Muscle of leg (tissue), 11 donors: ENCODE measurements around the gene LRRC73. TPM values are rescaled to one million over a fixed set of nuclear protein-coding genes. Genes with fewer than 3 reads are reported as not detected.
A peak's percentile ranks its signal among the peaks of the same experiment; 100 is the strongest.

Source experiments
- DNase-seq: peaks from one replicate; pipeline ENCODE4 v3.0.0; 2013
- H3K27ac ChIP-seq: one replicate; pipeline ENCODE4 v1.5.1; 2013; ENCODE audit warnings: mild to moderate bottlenecking, low read length, control low read depth
- H3K27me3 ChIP-seq: one replicate; pipeline ENCODE4 v1.6.1; 2013; ENCODE audit warnings: low read length; ENCODE audit not compliant: control insufficient read depth, insufficient read depth
- H3K36me3 ChIP-seq: one replicate; pipeline ENCODE4 v1.6.1; 2013; ENCODE audit warnings: low read length; ENCODE audit not compliant: control insufficient read depth, insufficient read depth
- H3K4me1 ChIP-seq: one replicate; pipeline ENCODE4 v1.6.1; 2013; ENCODE audit warnings: low read length; ENCODE audit not compliant: control insufficient read depth, insufficient read depth
- H3K4me3 ChIP-seq: one replicate; pipeline ENCODE4 v1.5.1; 2013; ENCODE audit warnings: low read length, control low read depth
- H3K9me3 ChIP-seq: replicated peaks from 2 replicates; pipeline ENCODE4 v1.6.1; 2013; ENCODE audit warnings: low read depth, low read length; ENCODE audit not compliant: control insufficient read depth
- WGBS: methylation state at CpG from one replicate; pipeline ENCODE4 v1.1.5; 2013; ENCODE audit warnings: missing lambda C conversion rate; ENCODE audit not compliant: insufficient coverage; 5-methylcytosine and 5-hydroxymethylcytosine counted together
- polyA plus RNA-seq, 8 donors: library from polyadenylated mRNA; unstranded; fragments of 120-200 nt; gene quantifications; one replicate each; pipeline versions ENCODE4 v1.2.1 to v1.2.3, GENCODE V29; 2013; ENCODE audit warnings: inconsistent platforms in 1 of 8, low replicate concordance in 1 of 8; ENCODE audit not compliant: insufficient read length in 8 of 8, insufficient read depth in 1 of 8
- total RNA-seq: library from RNA; stranded (reverse); fragments of 120-200 nt; gene quantifications from one replicate; pipeline ENCODE4 v1.2.4, GENCODE V29; 2013

LRRC73 gene
- total and polyA plus RNA-seq, 9 donors, result 0.11 to 0.27 (median 0.16) TPM

- H3K9me3 ChIP-seq, result no peaks in the 10 kb centered on the region
- H3K4me1 ChIP-seq, result peaks cover 70% of the 10 kb centered on the region
- 100% methylated on average over 2 of the region's 6 CpGs for WGBS
- no peaks in the 10 kb centered on the region for H3K27me3 ChIP-seq
- DNase-seq, result no peak
- peaks cover 13% of the 10 kb centered on the region for H3K36me3 ChIP-seq
- H3K27ac ChIP-seq, result no peak overlapping the region
- H3K4me3 ChIP-seq, result no peak overlapping the region
Measured at GRCh38 chr6:43494321-43494720, 15.8 kb downstream of the LRRC73 start.

- no peaks in the 10 kb centered on the region for H3K27me3 ChIP-seq
- H3K36me3 ChIP-seq, result peaks cover 10% of the 10 kb centered on the region
- no peak overlapping the region for H3K4me3 ChIP-seq
- 95% methylated on average over 3 of the region's 7 CpGs for WGBS
- no peak for DNase-seq
- H3K9me3 ChIP-seq, result no peaks in the 10 kb centered on the region
- H3K4me1 ChIP-seq, result peaks cover 65% of the 10 kb centered on the region
- H3K27ac ChIP-seq, result no peak overlapping the region
Measured at GRCh38 chr6:43493833-43494232, 16.3 kb downstream of the LRRC73 start.

GRCh38 chr6:43493230-43493629 lies 16.9 kb downstream of the LRRC73 start:
- peak overlapping the region; percentile 31 for H3K27ac ChIP-seq

GRCh38 chr6:43492673-43493072 lies 17.5 kb downstream of the LRRC73 start:
- H3K27me3 ChIP-seq, result no peaks in the 10 kb centered on the region
- no peaks in the 10 kb centered on the region for H3K9me3 ChIP-seq
- peak overlapping the region; percentile 45 for H3K27ac ChIP-seq
- H3K36me3 ChIP-seq, result peaks cover 7% of the 10 kb centered on the region
- H3K4me1 ChIP-seq, result peaks cover 59% of the 10 kb centered on the region
- DNase-seq, result peak; percentile 44
- no peak overlapping the region for H3K4me3 ChIP-seq
- 73% methylated on average over 2 of the region's 3 CpGs for WGBS

More at GRCh38 chr6:43493230-43493629, 16.9 kb downstream of the LRRC73 start:
- H3K27me3 ChIP-seq, result no peaks in the 10 kb centered on the region
- H3K4me3 ChIP-seq, result no peak overlapping the region
- WGBS, result 50% methylated on average over 2 of the region's 2 CpGs
- H3K9me3 ChIP-seq, result no peaks in the 10 kb centered on the region
- peaks cover 62% of the 10 kb centered on the region for H3K4me1 ChIP-seq
- no peak for DNase-seq
- H3K36me3 ChIP-seq, result peaks cover 9% of the 10 kb centered on the region

- Histone ChIP-seq H3K36me3 (peaks cover 9% of the 10 kb centered on the region), H3K4me1 (peaks cover 53% of the 10 kb centered on the region), H3K9me3 (no peaks in the 10 kb centered on the region), H3K4me3 (no peak overlapping the region), H3K27ac (peak overlapping the region; percentile 75), H3K27me3 (no peaks in the 10 kb centered on the region)
- peak; percentile 83 for DNase-seq
- WGBS, result 46% methylated on average over 6 of the region's 10 CpGs
Measured at GRCh38 chr6:43491750-43492661, 18.1 kb downstream of the LRRC73 start.

- Histone ChIP-seq H3K4me3 (no peak overlapping the region), H3K27ac (peak overlapping the region; percentile 83), H3K36me3 (peaks cover 14% of the 10 kb centered on the region), H3K27me3 (no peaks in the 10 kb centered on the region), H3K4me1 (peaks cover 38% of the 10 kb centered on the region), H3K9me3 (no peaks in the 10 kb centered on the region)
- no CpG with 5 or more reads among the region's 6 CpGs for whole genome bisulfite sequencing
- DNase-seq, result peak; percentile 21
Measured at GRCh38 chr6:43490523-43490939, 19.6 kb downstream of the LRRC73 start.

- WGBS, result 59% methylated on average over 6 of the region's 12 CpGs
- no peaks in the 10 kb centered on the region for H3K27me3 ChIP-seq
- peak overlapping the region; percentile 83 for H3K27ac ChIP-seq
- peak; percentile 79 for DNase-seq
- H3K4me1 ChIP-seq, result peaks cover 28% of the 10 kb centered on the region
- H3K4me3 ChIP-seq, result no peak overlapping the region
- no peaks in the 10 kb centered on the region for H3K9me3 ChIP-seq
- peaks cover 14% of the 10 kb centered on the region for H3K36me3 ChIP-seq
Measured at GRCh38 chr6:43489277-43490072, 20.7 kb downstream of the LRRC73 start.

- no peaks in the 10 kb centered on the region for H3K9me3 ChIP-seq
- no peak for DNase-seq
- H3K27ac ChIP-seq, result peak overlapping the region; percentile 81
- H3K4me3 ChIP-seq, result no peak overlapping the region
- H3K27me3 ChIP-seq, result no peaks in the 10 kb centered on the region
- H3K36me3 ChIP-seq, result peaks cover 14% of the 10 kb centered on the region
- 100% methylated on average over 1 of the region's 4 CpGs for WGBS
- H3K4me1 ChIP-seq, result peaks cover 21% of the 10 kb centered on the region
Measured at GRCh38 chr6:43488667-43489276, 21.4 kb downstream of the LRRC73 start.

- peaks cover 4% of the 10 kb centered on the region for H3K36me3 ChIP-seq
- no peaks in the 10 kb centered on the region for H3K9me3 ChIP-seq
- no peak overlapping the region for H3K27ac ChIP-seq
- H3K4me1 ChIP-seq, result peaks cover 9% of the 10 kb centered on the region
- H3K4me3 ChIP-seq, result no peak overlapping the region
- WGBS, result 88% methylated on average over 3 of the region's 11 CpGs
- no peak for DNase-seq
- H3K27me3 ChIP-seq, result no peaks in the 10 kb centered on the region
Measured at GRCh38 chr6:43481591-43482236, 28.4 kb downstream of the LRRC73 start.
